DMS53 treated with DMSO at 0.1 percent for 48 hours (cell line): ENCODE measurements around the gene PAK5.

Experiments used
- DNase-seq: peaks from one replicate; lab custom pipeline; 2025; ENCODE audit not compliant: unreplicated experiment; lab: John Stamatoyannopoulos, UW

The PAK5 gene

DNA sequence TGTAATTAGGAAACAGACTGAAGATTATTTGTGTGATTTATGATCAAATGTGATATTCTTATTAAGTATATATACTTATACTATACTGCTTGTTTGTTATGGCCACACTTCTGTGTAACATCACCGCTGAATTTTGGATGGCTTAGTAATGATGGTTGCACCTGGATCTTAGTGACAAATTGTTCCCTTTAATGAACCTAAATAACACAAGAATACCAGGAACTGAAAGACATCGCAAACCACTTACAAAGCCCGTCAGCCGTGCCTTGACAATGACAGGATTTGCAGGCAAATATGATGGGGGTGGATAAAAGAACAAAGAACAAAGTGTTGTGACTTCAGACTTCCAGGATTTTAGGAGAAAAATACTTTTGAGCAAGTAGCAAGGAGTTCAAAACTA is 257.4 kb downstream of the PAK5 start:
- DNase-seq: no peak

DNA sequence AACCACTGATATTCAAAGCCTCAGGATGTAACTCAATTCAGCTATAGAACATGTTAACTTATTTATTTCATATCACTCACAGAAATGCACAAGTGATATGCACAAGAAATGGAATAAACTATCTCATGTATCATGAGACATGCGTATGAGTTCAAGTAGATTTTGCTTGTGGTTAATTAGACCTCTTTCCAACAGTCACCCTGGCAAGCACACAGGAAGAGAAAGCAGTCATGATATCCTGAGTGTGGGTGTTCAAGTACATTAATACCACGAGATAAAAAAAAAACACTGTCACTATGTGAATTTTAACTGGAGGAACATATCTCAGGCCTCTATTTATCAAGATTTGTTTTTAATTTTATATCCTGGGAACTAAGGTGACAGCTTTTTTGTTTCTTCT is 260.3 kb downstream of the PAK5 start:
- no peak for DNase-seq

- DNase-seq: no peak
These were observed 261.5 kb downstream of the PAK5 start for GRCh38 chr20:9577397-9577796.

DNA sequence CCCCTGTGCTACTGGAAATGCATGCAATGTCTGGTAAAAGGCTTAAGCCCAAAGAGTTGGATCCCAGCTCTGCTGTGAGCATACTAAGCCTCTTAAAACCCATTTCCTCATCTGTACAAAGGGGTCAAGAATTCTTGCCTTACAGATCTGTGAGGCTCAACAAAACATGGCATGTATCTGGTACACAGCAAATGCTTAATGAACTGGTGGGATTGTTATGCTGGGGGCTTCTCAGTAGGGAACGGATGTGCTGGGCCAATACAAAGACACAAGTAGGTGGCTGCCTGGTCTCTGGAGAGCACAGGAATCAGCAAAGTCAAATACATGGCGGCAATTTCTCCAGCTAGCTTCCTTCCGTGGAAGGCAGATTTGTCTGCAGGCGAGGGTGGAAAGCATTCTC is 262.2 kb downstream of the PAK5 start:
- DNase-seq: no peak

DNA sequence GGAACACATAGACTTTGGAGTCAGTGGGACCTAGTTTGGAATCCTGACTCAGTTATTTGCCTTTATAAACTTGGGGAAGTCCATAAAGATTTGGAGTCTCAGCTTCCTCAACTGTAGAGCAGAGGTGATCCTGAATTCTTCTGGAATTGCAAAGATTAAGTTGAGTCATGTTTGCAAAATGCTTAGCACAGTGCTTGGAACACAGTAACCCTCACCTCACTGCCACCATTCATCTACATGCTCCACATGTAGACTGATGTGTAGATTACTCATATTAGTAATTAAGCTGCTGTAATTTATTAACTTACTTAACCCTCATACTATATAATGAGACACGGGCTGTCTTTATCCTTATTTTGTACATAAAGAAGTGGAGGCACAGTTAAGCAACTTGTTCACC is 263.0 kb downstream of the PAK5 start:
- DNase-seq: no peak

GRCh38 chr20:9574776-9575175 is 264.1 kb downstream of the PAK5 start:
- DNase-seq: no peak

GRCh38 chr20:9574181-9574580 is 264.7 kb downstream of the PAK5 start:
- no peak for DNase-seq

- DNase-seq: no peak
These were observed 265.3 kb downstream of the PAK5 start for GRCh38 chr20:9573335-9574151.

GRCh38 chr20:9572670-9573069 is 266.2 kb downstream of the PAK5 start:
- DNase-seq: no peak

DNA sequence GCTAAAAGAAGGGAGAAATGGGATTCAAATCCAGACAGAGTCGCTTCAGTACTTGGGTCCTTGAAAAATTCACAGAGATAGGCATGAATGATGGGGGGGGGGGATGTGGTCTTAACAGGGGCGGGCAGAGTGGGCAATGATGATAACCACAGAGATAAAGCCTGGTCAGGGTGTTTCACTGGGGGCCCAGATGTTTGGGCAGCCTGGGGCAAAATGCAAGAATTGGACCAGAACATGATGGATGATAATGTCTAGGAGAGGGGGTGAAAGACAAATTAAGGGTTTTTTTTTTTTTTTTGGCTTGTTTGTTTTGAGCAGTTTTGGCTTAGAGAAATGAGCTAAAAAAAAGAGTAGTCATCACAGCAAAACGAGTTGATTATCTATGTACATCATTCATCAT is 267.1 kb downstream of the PAK5 start:
- no peak for DNase-seq

DNA sequence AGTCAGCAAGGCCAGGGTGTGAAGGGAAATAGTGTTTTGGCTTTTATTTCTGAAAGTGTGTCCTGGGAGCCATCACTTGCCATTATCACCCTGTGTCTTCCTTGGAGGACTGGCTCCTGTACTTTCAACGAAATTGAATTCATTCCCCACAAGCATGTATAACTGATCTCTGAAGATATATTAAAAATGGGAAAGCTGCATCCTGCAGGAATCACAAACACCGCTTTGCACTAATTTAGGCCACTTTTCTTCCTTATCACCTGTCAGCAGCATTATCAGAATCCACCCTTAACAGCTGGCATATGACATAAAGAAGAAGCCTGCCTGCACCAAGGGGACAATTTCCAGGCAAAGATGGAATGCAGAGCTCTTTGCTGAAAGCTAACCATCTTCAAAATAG is 268.3 kb downstream of the PAK5 start:
- DNase-seq: no peak

DNA sequence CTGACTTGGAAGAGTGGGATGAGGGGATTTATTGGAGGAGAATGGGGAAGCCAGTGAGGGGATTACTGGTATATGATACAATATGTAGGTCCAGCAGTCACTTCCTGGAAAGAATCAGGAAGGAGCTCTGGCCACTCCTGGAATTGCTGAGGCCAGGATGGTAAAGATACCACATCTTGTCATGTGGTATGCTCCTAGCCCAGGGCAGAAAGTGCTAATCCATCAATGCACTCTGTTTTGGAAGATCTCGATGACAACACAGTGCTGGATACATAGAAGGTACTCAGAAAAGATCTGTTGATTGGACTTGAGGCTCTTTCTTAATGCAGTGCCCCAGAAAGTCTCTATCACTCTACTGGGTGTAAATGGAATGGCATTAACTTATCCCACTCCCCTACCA is 271.9 kb downstream of the PAK5 start:
- DNase-seq: no peak

GRCh38 chr20:9565910-9566550 is 272.8 kb downstream of the PAK5 start:
- DNase-seq: no peak

GRCh38 chr20:9557411-9557810 is 281.5 kb downstream of the PAK5 start:
- DNase-seq: no peak

- DNase-seq: no peak
These were observed 283.1 kb downstream of the PAK5 start for GRCh38 chr20:9555781-9556180.

- no peak for DNase-seq
These were observed 286.9 kb downstream of the PAK5 start for GRCh38 chr20:9551808-9552550.

GRCh38 chr20:9550871-9551270 is 288.0 kb downstream of the PAK5 start:
- DNase-seq: no peak

- DNase-seq: no peak
These were observed 288.6 kb downstream of the PAK5 start for GRCh38 chr20:9550283-9550682.

- DNase-seq: no peak
These were observed 295.7 kb downstream of the PAK5 start for GRCh38 chr20:9543214-9543613.

GRCh38 chr20:9535449-9535848 is 303.4 kb downstream of the PAK5 start:
- no peak for DNase-seq

DNA sequence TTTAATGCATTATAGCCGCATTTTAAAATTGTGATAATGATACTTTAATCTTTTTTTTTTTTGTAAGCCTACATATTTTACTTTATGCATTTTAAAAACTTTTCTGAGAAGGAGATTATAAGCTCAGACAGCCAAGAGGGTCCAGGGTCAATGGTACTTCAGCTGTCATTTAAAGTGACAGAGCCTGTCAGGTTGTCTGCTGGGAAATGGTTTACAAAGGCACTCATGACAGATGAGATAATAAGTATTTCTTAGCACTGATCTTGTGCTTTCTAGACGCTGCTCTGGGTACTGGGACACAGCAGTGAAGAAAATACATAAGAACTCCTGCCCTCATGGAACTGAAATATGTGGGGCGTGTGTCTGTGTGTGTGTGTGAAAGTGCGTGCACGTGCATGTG is 304.9 kb downstream of the PAK5 start:
- no peak for DNase-seq
